GM18873 (cell line): ENCODE results near the gene SLC30A1.

Experiments
- ATAC-seq: cut with Tn5 transposase; IDR thresholded peaks from one replicate; pipeline ENCODE4 v1.9.1; 2021; ENCODE audit warnings: mild to moderate bottlenecking, moderate library complexity, moderate number of reproducible peaks; ENCODE audit not compliant: unreplicated experiment, low FRiP score

SLC30A1 gene

GRCh38 chr1:211526101-211526500 lies 52.9 kb downstream of the SLC30A1 start:
- ATAC-seq, result no peak

GRCh38 chr1:211525101-211525676 lies 53.8 kb downstream of the SLC30A1 start:
- no peak for ATAC-seq

- ATAC-seq, result no peak
Measured at GRCh38 chr1:211524521-211524920, 54.4 kb downstream of the SLC30A1 start.

- ATAC-seq, result no peak
Measured at GRCh38 chr1:211522804-211523203, 56.2 kb downstream of the SLC30A1 start.
